ENCODE measurements around the gene LRRC55.

LRRC55 gene

DNA sequence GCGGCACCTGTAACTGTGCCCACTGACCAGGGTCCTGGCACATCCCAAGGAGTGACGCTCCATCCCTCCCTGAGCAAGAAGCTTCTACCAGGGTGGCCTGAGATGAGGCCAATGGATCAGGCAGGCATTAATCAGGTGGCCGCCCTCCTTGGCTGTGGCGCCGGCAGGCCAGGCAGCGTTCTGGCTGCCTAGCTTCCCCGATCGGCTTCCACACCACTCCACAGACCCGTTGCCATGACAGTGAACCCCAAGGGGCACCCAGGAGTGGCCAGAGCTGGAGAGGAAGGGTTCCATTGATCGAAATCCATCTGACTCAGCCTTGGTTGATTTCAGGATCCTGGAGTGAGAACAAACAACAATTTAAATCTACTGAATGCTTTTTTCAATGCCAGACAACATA lies 20.5 kb downstream of the LRRC55 start:
- Histone ChIP-seq H3K9ac (ENCODE audit: low read length in 2 of 2) (no peak overlapping the region), H3K36me3 (ENCODE audit: control insufficient read depth in 2 of 2, insufficient read depth in 2 of 2, low read length in 2 of 2) (no peaks in the 10 kb centered on the region), H3K4me3 (ENCODE audit: low read length in 2 of 2) (no peak overlapping the region), H3K9me3 (ENCODE audit: control insufficient read depth in 2 of 2, low read length in 2 of 2) (no peaks in the 10 kb centered on the region), H3K27ac (ENCODE audit: low read length) (no peak overlapping the region), H3K27me3 (ENCODE audit: control insufficient read depth in 1 of 2, insufficient read depth in 2 of 2, low read length in 2 of 2) (no peaks in the 10 kb centered on the region), H3K4me1 (ENCODE audit: control insufficient read depth, insufficient read depth, low read length) (peaks cover 13% of the 10 kb centered on the region)

DNA sequence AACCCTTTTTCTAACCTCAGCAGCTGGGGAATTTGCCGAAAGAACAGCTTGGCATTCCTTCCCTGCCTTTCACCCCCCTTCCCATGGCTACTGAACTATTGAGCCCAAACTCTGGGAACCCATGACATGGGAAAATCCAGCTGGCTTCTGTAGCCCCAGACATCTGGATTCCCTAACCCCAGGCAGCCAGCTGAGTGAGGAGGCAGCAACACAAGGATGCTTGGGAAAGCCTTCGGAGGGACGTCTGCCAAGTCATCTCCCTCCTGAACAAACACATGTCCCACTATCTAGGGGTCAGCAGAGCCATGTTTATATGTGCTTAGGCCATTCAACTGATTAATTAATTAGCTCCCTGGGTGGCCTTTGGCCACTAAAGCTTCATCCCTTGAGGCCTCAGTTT lies 21.6 kb downstream of the LRRC55 start:
- Histone ChIP-seq H3K4me3 (ENCODE audit: low read length in 2 of 2) (no peak overlapping the region), H3K27ac (ENCODE audit: low read length) (no peak overlapping the region), H3K9ac (ENCODE audit: low read length in 2 of 2) (no peak overlapping the region), H3K36me3 (ENCODE audit: control insufficient read depth in 2 of 2, insufficient read depth in 2 of 2, low read length in 2 of 2) (no peaks in the 10 kb centered on the region), H3K27me3 (ENCODE audit: control insufficient read depth in 1 of 2, insufficient read depth in 2 of 2, low read length in 2 of 2) (no peaks in the 10 kb centered on the region), H3K4me1 (ENCODE audit: control insufficient read depth, insufficient read depth, low read length) (peaks cover 13% of the 10 kb centered on the region), H3K9me3 (ENCODE audit: control insufficient read depth in 2 of 2, low read length in 2 of 2) (no peaks in the 10 kb centered on the region)

DNA sequence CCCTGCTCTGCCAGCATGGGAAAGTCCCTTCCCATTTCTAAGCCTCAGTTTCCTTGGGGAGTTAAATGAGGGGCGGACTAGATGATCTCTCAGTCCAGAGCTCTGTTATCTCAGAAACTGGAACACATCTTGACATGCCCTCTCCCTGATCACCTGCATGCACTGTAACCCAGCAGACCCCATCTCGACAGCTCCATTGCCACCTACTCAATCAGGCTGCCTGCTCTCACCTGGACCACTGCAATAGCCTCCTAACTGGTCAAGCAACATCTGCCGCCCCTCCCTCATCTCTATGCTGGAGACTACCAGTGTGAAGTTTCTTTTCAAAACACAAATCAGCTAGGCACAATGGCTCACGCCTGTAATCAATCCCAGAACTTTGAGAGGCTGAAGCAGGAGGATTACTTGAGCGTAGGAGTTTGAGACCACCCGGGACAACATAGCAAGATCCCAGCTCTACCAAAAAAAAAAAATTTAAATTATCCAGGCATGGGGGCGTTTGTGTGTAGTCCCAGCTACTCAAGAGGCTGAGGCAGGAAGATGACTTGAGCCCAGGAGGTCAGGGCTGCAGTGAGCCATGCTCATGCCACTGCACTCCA lies 22.2 kb downstream of the LRRC55 start:
- no peak overlapping the region for H3K9ac ChIP-seq (ENCODE audit: low read length in 2 of 2)
- no peak overlapping the region for H3K27ac ChIP-seq (ENCODE audit: low read length)
- no peak overlapping the region for H3K4me3 ChIP-seq (ENCODE audit: low read length in 2 of 2)
- peaks cover 13% of the 10 kb centered on the region for H3K4me1 ChIP-seq (ENCODE audit: control insufficient read depth, insufficient read depth, low read length)
- H3K27me3 ChIP-seq (ENCODE audit: control insufficient read depth in 1 of 2, insufficient read depth in 2 of 2, low read length in 2 of 2) = no peaks in the 10 kb centered on the region
- no peaks in the 10 kb centered on the region for H3K36me3 ChIP-seq (ENCODE audit: control insufficient read depth in 2 of 2, insufficient read depth in 2 of 2, low read length in 2 of 2)
- no peaks in the 10 kb centered on the region for H3K9me3 ChIP-seq (ENCODE audit: control insufficient read depth in 2 of 2, low read length in 2 of 2)

- H3K4me1 ChIP-seq (ENCODE audit: control insufficient read depth, insufficient read depth, low read length) = peaks cover 13% of the 10 kb centered on the region
- no peak overlapping the region for H3K27ac ChIP-seq (ENCODE audit: low read length)
- no peaks in the 10 kb centered on the region for H3K9me3 ChIP-seq (ENCODE audit: control insufficient read depth in 2 of 2, low read length in 2 of 2)
Observed at GRCh38 chr11:57205041-57205641, 23.4 kb downstream of the LRRC55 start.

DNA sequence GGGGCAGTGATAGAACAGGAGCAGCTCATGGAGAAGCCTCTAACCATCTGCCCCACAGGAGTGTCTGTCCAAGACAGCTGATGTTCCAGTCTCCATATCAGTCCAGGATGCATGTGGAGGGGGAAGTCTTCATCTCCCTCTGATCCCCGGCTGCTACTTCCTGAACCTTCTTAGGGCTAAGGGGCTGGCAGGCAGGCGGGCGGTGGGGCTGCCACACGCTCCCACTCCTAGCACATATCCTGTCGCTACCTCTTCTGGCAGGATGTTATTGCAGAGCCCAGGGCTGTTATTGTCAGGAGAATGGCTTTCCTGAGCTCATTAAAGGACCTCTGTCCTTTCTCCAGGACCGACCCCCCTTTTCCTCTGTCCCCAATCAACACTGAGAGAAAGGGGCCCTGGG lies 25.4 kb downstream of the LRRC55 start:
- peaks cover 11% of the 10 kb centered on the region for H3K4me1 ChIP-seq (ENCODE audit: control insufficient read depth, insufficient read depth, low read length)
- no peaks in the 10 kb centered on the region for H3K9me3 ChIP-seq (ENCODE audit: control insufficient read depth in 2 of 2, low read length in 2 of 2)
- H3K27me3 ChIP-seq (ENCODE audit: control insufficient read depth in 1 of 2, insufficient read depth in 2 of 2, low read length in 2 of 2) = no peaks in the 10 kb centered on the region
- no peak overlapping the region for H3K9ac ChIP-seq (ENCODE audit: low read length in 2 of 2)
- no peak overlapping the region for H3K4me3 ChIP-seq (ENCODE audit: low read length in 2 of 2)
- no peak overlapping the region for H3K27ac ChIP-seq (ENCODE audit: low read length)
- no peaks in the 10 kb centered on the region for H3K36me3 ChIP-seq (ENCODE audit: control insufficient read depth in 2 of 2, insufficient read depth in 2 of 2, low read length in 2 of 2)

More at GRCh38 chr11:57205041-57205641, 23.4 kb downstream of the LRRC55 start:
- Histone ChIP-seq H3K4me3 (ENCODE audit: low read length in 2 of 2) (no peak overlapping the region), H3K27me3 (ENCODE audit: control insufficient read depth in 1 of 2, insufficient read depth in 2 of 2, low read length in 2 of 2) (no peaks in the 10 kb centered on the region), H3K36me3 (ENCODE audit: control insufficient read depth in 2 of 2, insufficient read depth in 2 of 2, low read length in 2 of 2) (no peaks in the 10 kb centered on the region), H3K9ac (ENCODE audit: low read length in 2 of 2) (no peak overlapping the region)

DNA sequence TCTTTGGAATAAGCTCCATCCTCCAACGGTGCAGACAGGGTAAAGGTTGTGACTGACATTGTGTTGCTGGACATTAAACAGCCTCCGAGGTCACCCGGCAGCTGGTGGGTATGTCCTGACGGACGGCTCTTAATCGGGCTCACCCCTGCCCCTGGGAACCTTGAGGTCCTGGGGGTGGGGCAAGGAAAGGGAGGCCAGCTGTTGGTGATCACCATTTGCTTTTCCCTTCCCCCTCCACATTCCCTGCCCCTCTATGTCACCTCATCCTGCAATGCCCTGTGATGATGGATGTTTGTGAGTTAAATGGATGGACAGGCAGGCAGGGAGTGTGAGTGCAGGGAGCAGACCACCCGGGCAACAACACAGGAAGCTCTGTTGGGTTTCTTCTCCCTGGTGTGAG lies 29.0 kb downstream of the LRRC55 start:
- no peaks in the 10 kb centered on the region for H3K36me3 ChIP-seq (ENCODE audit: control insufficient read depth in 2 of 2, insufficient read depth in 2 of 2, low read length in 2 of 2)
- H3K4me3 ChIP-seq (ENCODE audit: low read length in 2 of 2) = no peak overlapping the region
- no peaks in the 10 kb centered on the region for H3K9me3 ChIP-seq (ENCODE audit: control insufficient read depth in 2 of 2, low read length in 2 of 2)
- H3K27ac ChIP-seq (ENCODE audit: low read length) = no peak overlapping the region
- H3K4me1 ChIP-seq (ENCODE audit: control insufficient read depth, insufficient read depth, low read length) = peaks cover 20% of the 10 kb centered on the region
- no peak overlapping the region for H3K9ac ChIP-seq (ENCODE audit: low read length in 2 of 2)
- H3K27me3 ChIP-seq (ENCODE audit: control insufficient read depth in 1 of 2, insufficient read depth in 2 of 2, low read length in 2 of 2) = no peaks in the 10 kb centered on the region

DNA sequence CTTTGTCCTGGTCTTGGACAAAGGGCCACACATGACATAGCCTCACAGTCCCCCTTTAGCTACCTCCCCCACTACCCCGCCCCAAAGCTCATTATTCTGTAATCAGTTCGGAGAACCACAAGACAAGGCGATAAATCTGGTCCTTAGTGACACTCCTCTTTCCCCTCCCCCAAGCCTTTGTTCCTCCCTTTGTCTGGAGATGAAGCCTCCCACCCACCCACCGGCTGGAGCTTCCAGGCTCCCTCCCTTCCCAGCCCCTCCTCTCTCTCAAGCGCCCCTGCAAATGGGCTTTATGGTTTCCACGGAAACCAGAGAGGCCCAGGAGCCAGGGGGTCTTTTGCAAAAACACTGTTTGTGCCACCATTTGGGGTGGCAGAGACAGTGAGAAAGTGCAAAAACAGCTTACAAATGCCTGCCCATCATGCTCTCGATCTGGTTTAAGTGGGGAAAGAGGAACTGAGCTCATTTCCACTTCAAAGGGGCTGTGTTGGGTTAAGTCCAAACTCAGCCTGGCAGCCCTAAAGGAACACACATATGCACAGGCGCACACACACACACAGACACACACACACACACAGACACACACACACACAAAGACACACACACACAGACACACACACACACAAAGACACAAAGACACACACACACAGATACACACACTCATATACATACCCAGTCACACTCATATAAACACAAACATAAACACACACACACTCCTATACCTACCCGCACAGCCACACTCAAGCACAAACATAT lies 31.8 kb downstream of the LRRC55 start:
- Histone ChIP-seq H3K9me3 (ENCODE audit: control insufficient read depth in 2 of 2, low read length in 2 of 2) (no peaks in the 10 kb centered on the region), H3K36me3 (ENCODE audit: control insufficient read depth in 2 of 2, insufficient read depth in 2 of 2, low read length in 2 of 2) (no peaks in the 10 kb centered on the region), H3K4me3 (ENCODE audit: low read length in 2 of 2) (no peak overlapping the region), H3K4me1 (ENCODE audit: control insufficient read depth, insufficient read depth, low read length) (peaks cover 20% of the 10 kb centered on the region), H3K27me3 (ENCODE audit: control insufficient read depth in 1 of 2, insufficient read depth in 2 of 2, low read length in 2 of 2) (no peaks in the 10 kb centered on the region), H3K27ac (ENCODE audit: low read length) (no peak overlapping the region), H3K9ac (ENCODE audit: low read length in 2 of 2) (no peak overlapping the region)

- H3K27me3 ChIP-seq (ENCODE audit: control insufficient read depth in 1 of 2, insufficient read depth in 2 of 2, low read length in 2 of 2) = no peaks in the 10 kb centered on the region
- H3K4me3 ChIP-seq (ENCODE audit: low read length in 2 of 2) = no peak overlapping the region
- no peak overlapping the region for H3K9ac ChIP-seq (ENCODE audit: low read length in 2 of 2)
- H3K9me3 ChIP-seq (ENCODE audit: control insufficient read depth in 2 of 2, low read length in 2 of 2) = no peaks in the 10 kb centered on the region
- H3K36me3 ChIP-seq (ENCODE audit: control insufficient read depth in 2 of 2, insufficient read depth in 2 of 2, low read length in 2 of 2) = no peaks in the 10 kb centered on the region
- no peak overlapping the region for H3K27ac ChIP-seq (ENCODE audit: low read length)
- H3K4me1 ChIP-seq (ENCODE audit: control insufficient read depth, insufficient read depth, low read length) = peaks cover 20% of the 10 kb centered on the region
Observed at GRCh38 chr11:57214098-57214417, 32.3 kb downstream of the LRRC55 start.

- no peak overlapping the region for H3K27ac ChIP-seq (ENCODE audit: low read length)
- no peaks in the 10 kb centered on the region for H3K36me3 ChIP-seq (ENCODE audit: control insufficient read depth in 2 of 2, insufficient read depth in 2 of 2, low read length in 2 of 2)
- H3K9me3 ChIP-seq (ENCODE audit: control insufficient read depth in 2 of 2, low read length in 2 of 2) = no peaks in the 10 kb centered on the region
- no peaks in the 10 kb centered on the region for H3K27me3 ChIP-seq (ENCODE audit: control insufficient read depth in 1 of 2, insufficient read depth in 2 of 2, low read length in 2 of 2)
- H3K4me1 ChIP-seq (ENCODE audit: control insufficient read depth, insufficient read depth, low read length) = peaks cover 20% of the 10 kb centered on the region
- no peak overlapping the region for H3K4me3 ChIP-seq (ENCODE audit: low read length in 2 of 2)
- no peak overlapping the region for H3K9ac ChIP-seq (ENCODE audit: low read length in 2 of 2)
Observed at GRCh38 chr11:57214494-57214893, 32.7 kb downstream of the LRRC55 start.

DNA sequence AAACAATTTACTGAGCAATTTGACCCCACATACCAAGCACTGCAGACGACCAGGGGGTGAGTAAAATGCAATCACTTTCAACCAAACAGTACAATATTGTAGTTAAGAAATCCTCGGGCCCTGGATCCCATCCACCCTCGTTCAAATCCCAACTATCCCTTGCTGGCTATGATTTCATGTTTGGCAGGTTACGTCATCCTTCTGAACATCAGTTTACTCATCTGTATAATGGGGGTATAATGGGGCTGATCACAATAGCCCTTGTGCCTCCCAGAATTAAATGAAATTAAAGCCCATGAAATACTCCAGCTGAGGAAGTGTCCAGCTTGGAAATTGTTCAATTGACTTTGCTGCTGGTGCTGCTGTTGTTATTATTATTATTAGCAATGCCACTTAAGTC lies 34.7 kb downstream of the LRRC55 start:
- H3K27me3 ChIP-seq (ENCODE audit: control insufficient read depth in 1 of 2, insufficient read depth in 2 of 2, low read length in 2 of 2) = no peaks in the 10 kb centered on the region
- no peak overlapping the region for H3K4me3 ChIP-seq (ENCODE audit: low read length in 2 of 2)
- H3K9me3 ChIP-seq (ENCODE audit: control insufficient read depth in 2 of 2, low read length in 2 of 2) = no peaks in the 10 kb centered on the region
- no peak overlapping the region for H3K27ac ChIP-seq (ENCODE audit: low read length)
- peaks cover 16% of the 10 kb centered on the region for H3K4me1 ChIP-seq (ENCODE audit: control insufficient read depth, insufficient read depth, low read length)
- H3K9ac ChIP-seq (ENCODE audit: low read length in 2 of 2) = no peak overlapping the region
- H3K36me3 ChIP-seq (ENCODE audit: control insufficient read depth in 2 of 2, insufficient read depth in 2 of 2, low read length in 2 of 2) = no peaks in the 10 kb centered on the region

- no peaks in the 10 kb centered on the region for H3K9me3 ChIP-seq (ENCODE audit: control insufficient read depth in 2 of 2, low read length in 2 of 2)
- no peak overlapping the region for H3K4me3 ChIP-seq (ENCODE audit: low read length in 2 of 2)
- no peaks in the 10 kb centered on the region for H3K27me3 ChIP-seq (ENCODE audit: control insufficient read depth in 1 of 2, insufficient read depth in 2 of 2, low read length in 2 of 2)
- no peak overlapping the region for H3K9ac ChIP-seq (ENCODE audit: low read length in 2 of 2)
- H3K27ac ChIP-seq (ENCODE audit: low read length) = no peak overlapping the region
- no peaks in the 10 kb centered on the region for H3K36me3 ChIP-seq (ENCODE audit: control insufficient read depth in 2 of 2, insufficient read depth in 2 of 2, low read length in 2 of 2)
- peaks cover 16% of the 10 kb centered on the region for H3K4me1 ChIP-seq (ENCODE audit: control insufficient read depth, insufficient read depth, low read length)
Observed at GRCh38 chr11:57217053-57217452, 35.3 kb downstream of the LRRC55 start.

Measured in stomach smooth muscle (tissue), 2 donors.